ENCODE results near the gene CLRN1.

Gene CLRN1

GRCh38 chr3:150972366-150973071 is at the start of gene CLRN1:
Gene CLRN1, minus strand, starts transcription at chr3:150972727. Its CDS starts 19 bp downstream, at chr3:150972708.
- no peak within 1 kb of the TSS for H3K9ac ChIP-seq (ENCODE audit: low read length)
- no peaks in the 10 kb centered on the region for H3K27me3 ChIP-seq (ENCODE audit: low read length)
- no peak for TF ChIP-seq EZH2phosphoT487 (conservative IDR thresholded peaks at IDR 0.05; ENCODE audit: low read length)
- TF ChIP-seq CTCF (IDR thresholded peaks at IDR 0.05; ENCODE audit: insufficient read depth, low read length, poor library complexity, severe bottlenecking) = no peak
- no peak within 1 kb of the TSS for H3K4me2 ChIP-seq (ENCODE audit: low read depth, low read length, poor library complexity, severe bottlenecking)
- no peaks in the 10 kb centered on the region for H4K20me1 ChIP-seq (ENCODE audit: low read depth, low read length)
- H3K9me3 ChIP-seq (ENCODE audit: insufficient read depth, low read length) = no peaks in the 10 kb centered on the region
- no peaks in the 10 kb centered on the region for H3K36me3 ChIP-seq (ENCODE audit: low read length)
- H3K9me2 ChIP-seq (replicated peaks; ENCODE audit: insufficient read depth, low read length) = no peaks in the 10 kb centered on the region
- no peak within 1 kb of the TSS for H3K4me3 ChIP-seq (ENCODE audit: insufficient read depth, low read length, poor library complexity, severe bottlenecking)
- H2AFZ ChIP-seq (ENCODE audit: low read depth, low read length, severe bottlenecking) = no peak within 1 kb of the TSS
- H3K27ac ChIP-seq (ENCODE audit: low read depth, low read length) = no peak within 1 kb of the TSS
- H3F3A ChIP-seq (ENCODE audit: insufficient read depth) = no peaks in the 10 kb centered on the region
- no peaks in the 10 kb centered on the region for H3K79me2 ChIP-seq (ENCODE audit: insufficient read depth, low read length)

- H3K36me3 ChIP-seq (ENCODE audit: low read length) = no peaks in the 10 kb centered on the region
- no peak overlapping the region for H2AFZ ChIP-seq (ENCODE audit: low read depth, low read length, severe bottlenecking)
- no peak overlapping the region for H3K9ac ChIP-seq (ENCODE audit: low read length)
- no peaks in the 10 kb centered on the region; the same call in 1 of the 2 replicates for H3K27me3 ChIP-seq (ENCODE audit: low read length)
- no peak overlapping the region for H3K4me2 ChIP-seq (ENCODE audit: low read depth, low read length, poor library complexity, severe bottlenecking)
- H3K27ac ChIP-seq (ENCODE audit: low read depth, low read length) = no peak overlapping the region
- no peak overlapping the region for H3K4me3 ChIP-seq (ENCODE audit: insufficient read depth, low read length, poor library complexity, severe bottlenecking)
- no peaks in the 10 kb centered on the region for H3K9me2 ChIP-seq (replicated peaks; ENCODE audit: insufficient read depth, low read length)
- H3F3A ChIP-seq (ENCODE audit: insufficient read depth) = no peaks in the 10 kb centered on the region
- H4K20me1 ChIP-seq (ENCODE audit: low read depth, low read length) = no peaks in the 10 kb centered on the region
- H3K79me2 ChIP-seq (ENCODE audit: insufficient read depth, low read length) = no peaks in the 10 kb centered on the region
- no peaks in the 10 kb centered on the region for H3K9me3 ChIP-seq (ENCODE audit: insufficient read depth, low read length)
- TF ChIP-seq CTCF (IDR thresholded peaks at IDR 0.05; ENCODE audit: insufficient read depth, low read length, poor library complexity, severe bottlenecking) = no peak
- no peak for TF ChIP-seq EZH2phosphoT487 (conservative IDR thresholded peaks at IDR 0.05; ENCODE audit: low read length)
Observed at GRCh38 chr3:151016478-151016795, 43.9 kb upstream of the CLRN1 start.

GRCh38 chr3:151015767-151016477 is 43.4 kb upstream of the CLRN1 start:
- H3F3A ChIP-seq (ENCODE audit: insufficient read depth) = no peaks in the 10 kb centered on the region
- H3K9me3 ChIP-seq (ENCODE audit: insufficient read depth, low read length) = no peaks in the 10 kb centered on the region
- no peaks in the 10 kb centered on the region for H4K20me1 ChIP-seq (ENCODE audit: low read depth, low read length)
- no peak overlapping the region for H3K4me2 ChIP-seq (ENCODE audit: low read depth, low read length, poor library complexity, severe bottlenecking)
- H3K79me2 ChIP-seq (ENCODE audit: insufficient read depth, low read length) = no peaks in the 10 kb centered on the region
- H3K9ac ChIP-seq (ENCODE audit: low read length) = no peak overlapping the region
- no peak overlapping the region for H3K27ac ChIP-seq (ENCODE audit: low read depth, low read length)
- H3K9me2 ChIP-seq (replicated peaks; ENCODE audit: insufficient read depth, low read length) = no peaks in the 10 kb centered on the region
- no peak overlapping the region for H2AFZ ChIP-seq (ENCODE audit: low read depth, low read length, severe bottlenecking)
- H3K4me3 ChIP-seq (ENCODE audit: insufficient read depth, low read length, poor library complexity, severe bottlenecking) = no peak overlapping the region
- H3K36me3 ChIP-seq (ENCODE audit: low read length) = no peaks in the 10 kb centered on the region
- TF ChIP-seq EZH2phosphoT487 (conservative IDR thresholded peaks at IDR 0.05; ENCODE audit: low read length) = no peak
- TF ChIP-seq CTCF (IDR thresholded peaks at IDR 0.05; ENCODE audit: insufficient read depth, low read length, poor library complexity, severe bottlenecking) = no peak
- no peaks in the 10 kb centered on the region; the same call in 1 of the 2 replicates for H3K27me3 ChIP-seq (ENCODE audit: low read length)

Data from SU-DHL-6 (cell line).